ENCODE measurements around the gene TAAR9.
"Not testable (repeated sequence)": the region's sequence is repeated elsewhere in the genome, so short reads cannot be mapped to it uniquely, and the experiment has no call there.

TAAR9 gene

GRCh38 chr6:132552372-132552771 lies 14.3 kb downstream of the TAAR9 start, which contains the start of gene TAAR8:
TSS of gene TAAR8 (plus strand) at chr6:132552672. CDS start at chr6:132552693, 21 bp downstream.
- peaks cover 6% of the 10 kb centered on the region for H3K4me1 ChIP-seq (ENCODE audit: low read length)
- H3K9ac ChIP-seq (ENCODE audit: low read length), result no peak within 1 kb of the TSS
- no peaks in the 10 kb centered on the region for H3K9me3 ChIP-seq (ENCODE audit: insufficient read depth, low read length)
- no peak within 1 kb of the TSS for H3K4me2 ChIP-seq (ENCODE audit: low read length)
- H3K36me3 ChIP-seq (replicated peaks; ENCODE audit: low read depth, low read length), result no peaks in the 10 kb centered on the region
- no peaks in the 10 kb centered on the region for H4K20me1 ChIP-seq (ENCODE audit: insufficient read depth, low read length)
- H2AFZ ChIP-seq (ENCODE audit: low read depth, low read length), result no peak within 1 kb of the TSS
- TF ChIP-seq EZH2phosphoT487 (IDR thresholded peaks at IDR 0.05; ENCODE audit: low read depth) (no peak), CTCF (IDR thresholded peaks at IDR 0.05; ENCODE audit: low read depth, low read length) (no peak)
- H3K27ac ChIP-seq (ENCODE audit: low read length), result no peak within 1 kb of the TSS
- no peaks in the 10 kb centered on the region for H3K79me2 ChIP-seq (ENCODE audit: low read length)
- no peaks in the 10 kb centered on the region for H3K27me3 ChIP-seq (ENCODE audit: low read depth, low read length)
- H3K4me3 ChIP-seq (ENCODE audit: low read length), result no peak within 1 kb of the TSS

- not testable (repeated sequence) for H3K4me1 ChIP-seq (ENCODE audit: low read length); H2AFZ ChIP-seq (ENCODE audit: low read depth, low read length); H3K4me2 ChIP-seq (ENCODE audit: low read length); H3K9me3 ChIP-seq (ENCODE audit: insufficient read depth, low read length); H3K9ac ChIP-seq (ENCODE audit: low read length); H4K20me1 ChIP-seq (ENCODE audit: insufficient read depth, low read length); H3K27ac ChIP-seq (ENCODE audit: low read length); H3K36me3 ChIP-seq (replicated peaks; ENCODE audit: low read depth, low read length); H3K4me3 ChIP-seq (ENCODE audit: low read length); H3K79me2 ChIP-seq (ENCODE audit: low read length)
- 0 out of 2 replicates have a peak, but pooled peaks cover 12% of the 10 kb centered on the region for H3K27me3 ChIP-seq (ENCODE audit: low read depth, low read length)
Observed at GRCh38 chr6:132560087-132560486, 22.0 kb downstream of the TAAR9 start.

- Histone ChIP-seq H3K4me2 (ENCODE audit: low read length) (no peak overlapping the region), H2AFZ (ENCODE audit: low read depth, low read length) (no peak overlapping the region), H3K27me3 (ENCODE audit: low read depth, low read length) (0 out of 2 replicates have a peak, but pooled peaks cover 12% of the 10 kb centered on the region), H3K9ac (ENCODE audit: low read length) (no peak overlapping the region), H3K36me3 (replicated peaks; ENCODE audit: low read depth, low read length) (no peaks in the 10 kb centered on the region), H3K9me3 (ENCODE audit: insufficient read depth, low read length) (no peaks in the 10 kb centered on the region), H3K27ac (ENCODE audit: low read length) (no peak overlapping the region), H3K4me3 (ENCODE audit: low read length) (no peak overlapping the region), H3K79me2 (ENCODE audit: low read length) (no peaks in the 10 kb centered on the region), H4K20me1 (ENCODE audit: insufficient read depth, low read length) (no peaks in the 10 kb centered on the region), H3K4me1 (ENCODE audit: low read length) (no peaks in the 10 kb centered on the region)
- no peak for TF ChIP-seq EZH2phosphoT487 (IDR thresholded peaks at IDR 0.05; ENCODE audit: low read depth)
- TF ChIP-seq CTCF (IDR thresholded peaks at IDR 0.05; ENCODE audit: low read depth, low read length), result no peak
Observed at GRCh38 chr6:132566404-132566803, 28.3 kb downstream of the TAAR9 start.

DNA sequence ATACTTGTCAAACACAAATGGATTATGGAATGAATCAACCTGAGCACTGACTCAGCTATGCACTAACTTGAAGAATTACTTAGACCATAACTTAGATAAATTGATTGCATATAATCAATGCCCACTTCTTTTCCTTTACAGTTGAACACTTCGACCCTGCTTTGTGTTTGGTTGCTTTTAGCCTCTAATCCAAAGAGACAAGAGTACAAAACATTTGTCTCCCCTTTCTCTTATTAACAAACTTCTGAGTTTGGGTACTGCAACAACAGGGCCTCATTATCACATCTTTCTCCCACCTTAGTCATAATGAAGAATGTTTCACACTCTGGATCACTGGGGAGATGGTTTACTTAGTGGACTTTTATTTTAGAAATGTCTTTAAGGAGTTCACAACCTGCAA lies 29.5 kb downstream of the TAAR9 start:
- Histone ChIP-seq H3K36me3 (replicated peaks; ENCODE audit: low read depth, low read length) (no peaks in the 10 kb centered on the region), H4K20me1 (ENCODE audit: insufficient read depth, low read length) (no peaks in the 10 kb centered on the region), H3K79me2 (ENCODE audit: low read length) (no peaks in the 10 kb centered on the region), H3K9ac (ENCODE audit: low read length) (no peak overlapping the region), H3K4me2 (ENCODE audit: low read length) (no peak overlapping the region), H3K4me1 (ENCODE audit: low read length) (no peaks in the 10 kb centered on the region), H3K4me3 (ENCODE audit: low read length) (no peak overlapping the region), H3K9me3 (ENCODE audit: insufficient read depth, low read length) (no peaks in the 10 kb centered on the region), H3K27me3 (ENCODE audit: low read depth, low read length) (0 out of 2 replicates have a peak, but pooled peaks cover 10% of the 10 kb centered on the region), H3K27ac (ENCODE audit: low read length) (no peak overlapping the region), H2AFZ (ENCODE audit: low read depth, low read length) (no peak overlapping the region)
- TF ChIP-seq EZH2phosphoT487 (IDR thresholded peaks at IDR 0.05; ENCODE audit: low read depth) (no peak), CTCF (IDR thresholded peaks at IDR 0.05; ENCODE audit: low read depth, low read length) (no peak)

DNA sequence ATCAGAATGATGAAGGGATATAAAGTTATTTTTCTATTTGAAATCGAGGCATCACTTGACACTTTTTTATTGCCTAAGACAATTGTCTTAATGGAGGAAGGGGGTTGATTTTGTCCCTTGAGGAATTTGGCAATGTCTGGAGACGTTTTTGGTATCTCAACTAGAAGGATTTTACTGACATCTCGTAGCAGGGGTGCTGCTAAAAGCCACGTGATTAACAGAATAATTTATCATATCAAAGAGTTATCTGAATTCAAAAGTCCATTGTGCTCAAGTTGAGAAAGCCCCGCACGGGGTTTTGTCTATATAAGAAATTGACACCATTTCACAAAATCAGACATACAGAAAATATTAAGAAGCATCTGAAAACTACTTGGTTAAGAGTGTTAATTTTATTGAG lies 30.5 kb downstream of the TAAR9 start:
- no peak overlapping the region for H3K27ac ChIP-seq (ENCODE audit: low read length)
- H3K9ac ChIP-seq (ENCODE audit: low read length), result no peak overlapping the region
- H3K79me2 ChIP-seq (ENCODE audit: low read length), result no peaks in the 10 kb centered on the region
- H3K4me2 ChIP-seq (ENCODE audit: low read length), result no peak overlapping the region
- no peaks in the 10 kb centered on the region for H3K36me3 ChIP-seq (replicated peaks; ENCODE audit: low read depth, low read length)
- no peak for TF ChIP-seq EZH2phosphoT487 (IDR thresholded peaks at IDR 0.05; ENCODE audit: low read depth)
- no peak overlapping the region for H3K4me3 ChIP-seq (ENCODE audit: low read length)
- no peaks in the 10 kb centered on the region for H4K20me1 ChIP-seq (ENCODE audit: insufficient read depth, low read length)
- H3K4me1 ChIP-seq (ENCODE audit: low read length), result no peaks in the 10 kb centered on the region
- no peaks in the 10 kb centered on the region for H3K9me3 ChIP-seq (ENCODE audit: insufficient read depth, low read length)
- H2AFZ ChIP-seq (ENCODE audit: low read depth, low read length), result no peak overlapping the region
- 0 out of 2 replicates have a peak, but pooled peaks cover under 1% of the 10 kb centered on the region for H3K27me3 ChIP-seq (ENCODE audit: low read depth, low read length)
